Brain pericyte (primary cell): ENCODE results near the gene CPED1.
"Not testable (repeated sequence)": the region's sequence is repeated elsewhere in the genome, so short reads cannot be mapped to it uniquely, and the experiment has no call there.

Experiments
- DNase-seq: peaks from one replicate; pipeline ENCODE4 v3.0.0-alpha.2; 2012; ENCODE audit warnings: low read depth, low spot score

Gene CPED1

DNA sequence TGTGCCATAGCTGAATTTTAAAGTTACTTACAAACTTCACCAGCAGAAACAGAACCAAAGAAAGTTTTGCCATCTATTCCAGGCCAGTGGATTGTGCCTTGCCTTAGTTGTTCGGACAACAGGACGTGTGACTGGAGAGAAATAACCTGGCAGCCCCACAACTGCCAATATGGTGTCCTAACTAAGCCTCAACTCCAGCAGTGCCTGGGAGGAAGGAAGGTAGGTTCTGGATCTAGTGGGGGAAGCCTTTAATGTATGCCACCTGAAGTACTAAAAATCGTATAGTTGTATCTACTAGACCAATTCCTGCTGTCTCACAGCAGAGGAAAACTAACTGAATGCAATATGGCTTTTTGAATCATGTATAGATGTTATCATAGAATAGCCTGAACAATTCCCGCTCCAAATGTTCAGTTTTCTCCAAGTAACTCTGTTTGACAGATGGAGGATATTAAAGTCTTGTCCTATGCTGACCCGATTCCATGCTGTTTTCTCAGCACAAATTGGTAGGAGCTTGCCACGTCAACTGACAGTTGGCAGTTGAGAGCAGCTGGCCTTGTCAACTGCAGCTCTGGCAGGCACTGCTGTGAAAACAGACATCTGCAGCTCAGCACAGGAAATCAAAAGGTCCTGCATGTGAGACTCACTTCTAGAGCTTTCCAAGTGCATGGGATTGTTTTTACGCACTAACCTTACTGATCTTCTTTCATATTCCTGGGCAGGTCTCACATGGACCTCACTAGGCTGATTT lies 255.8 kb downstream of the CPED1 start:
- DNase-seq, result peak; percentile 81

DNA sequence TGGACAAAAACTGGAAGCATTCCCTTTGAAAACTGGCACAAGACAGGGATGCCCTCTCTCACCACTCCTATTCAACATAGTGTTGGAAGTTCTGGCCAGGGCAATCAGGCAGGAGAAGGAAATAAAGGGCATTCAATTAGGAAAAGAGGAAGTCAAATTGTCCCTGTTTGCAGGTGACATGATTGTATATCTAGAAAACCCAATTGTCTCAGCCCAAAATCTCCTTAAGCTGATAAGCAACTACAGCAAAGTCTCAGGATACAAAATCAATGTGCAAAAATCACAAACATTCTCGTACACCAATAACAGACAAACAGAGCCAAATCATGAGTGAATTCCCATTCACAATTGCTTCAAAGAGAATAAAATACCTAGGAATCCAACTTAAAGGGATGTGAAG lies 262.9 kb downstream of the CPED1 start:
- not testable (repeated sequence) for DNase-seq

DNA sequence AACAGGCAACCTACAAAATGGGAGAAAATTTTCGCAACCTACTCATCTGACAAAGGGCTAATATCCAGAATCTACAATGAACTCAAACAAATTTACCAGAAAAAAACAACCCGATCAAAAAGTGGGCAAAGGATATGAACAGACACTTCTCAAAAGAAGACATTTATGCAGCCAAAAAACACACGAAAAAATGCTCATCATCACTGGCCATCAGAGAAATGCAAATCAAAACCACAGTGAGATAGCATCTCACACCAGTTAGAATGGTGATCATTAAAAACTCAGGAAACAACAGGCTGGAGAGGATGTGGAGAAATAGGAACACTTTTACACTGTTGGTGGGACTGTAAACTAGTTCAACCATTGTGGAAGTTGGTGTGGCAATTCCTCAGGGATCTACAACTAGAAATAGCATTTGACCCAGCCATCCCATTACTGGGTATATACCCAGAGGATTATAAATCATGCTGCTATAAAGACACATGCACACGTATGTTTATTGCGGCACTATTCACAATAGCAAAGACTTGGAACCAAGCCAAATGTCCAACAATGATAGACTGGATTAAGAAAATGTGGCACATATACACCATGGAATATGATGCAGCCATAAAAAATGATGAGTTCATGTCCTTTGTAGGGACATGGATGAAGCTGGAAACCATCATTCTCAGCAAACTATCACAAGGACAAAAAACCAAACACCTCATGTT lies 264.2 kb downstream of the CPED1 start:
- DNase-seq, result not testable (repeated sequence)

DNA sequence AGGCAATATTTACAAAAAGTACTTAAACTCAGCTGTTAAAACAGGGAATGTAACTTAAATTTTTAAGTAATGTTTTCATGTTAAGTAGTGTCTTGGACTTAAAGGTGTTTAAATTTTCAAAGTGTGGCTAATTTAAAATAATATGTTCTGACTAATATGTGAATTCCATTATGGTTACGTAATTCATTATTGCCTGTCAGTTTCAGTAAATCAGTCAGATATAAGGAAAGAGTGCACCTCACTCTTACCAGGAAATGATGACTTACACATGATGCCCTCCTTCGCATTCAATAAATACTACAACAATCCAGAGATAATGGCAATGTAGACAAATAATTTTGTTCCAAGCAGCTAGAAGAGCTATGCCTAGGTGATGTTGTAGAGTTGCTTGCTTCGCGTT lies 271.3 kb downstream of the CPED1 start:
- no peak for DNase-seq

DNA sequence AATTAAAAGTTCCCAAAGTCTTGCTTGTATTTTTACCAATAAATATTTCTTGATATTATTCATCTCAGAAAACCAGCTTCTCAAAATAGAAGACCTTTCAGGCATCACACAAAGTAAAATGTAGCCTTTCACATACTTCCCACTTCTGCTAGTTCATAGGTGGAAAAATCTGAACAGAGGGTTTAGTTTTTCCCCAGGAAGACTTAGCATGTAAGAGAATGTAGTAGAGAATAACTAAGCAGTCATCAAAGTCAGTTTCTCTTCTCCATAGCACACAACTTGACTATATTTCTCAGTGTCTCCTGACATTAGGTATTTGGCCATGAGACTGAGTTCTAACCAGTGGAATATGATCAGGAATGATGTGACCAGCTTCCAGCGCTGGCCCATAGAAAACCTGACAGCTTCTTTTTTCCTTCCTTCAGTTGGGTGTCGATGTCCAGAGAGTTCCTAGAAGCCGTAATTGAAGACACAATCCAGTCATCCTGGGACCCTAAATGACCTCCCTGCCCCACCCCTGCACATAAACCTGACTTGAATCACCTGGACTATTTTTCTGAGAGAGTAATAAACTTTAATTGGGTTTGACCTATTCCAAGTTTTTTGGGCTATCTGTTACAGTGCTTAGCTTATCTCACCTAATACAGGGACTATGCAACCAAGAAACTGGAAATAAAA lies 272.8 kb downstream of the CPED1 start:
- DNase-seq, result no peak

DNA sequence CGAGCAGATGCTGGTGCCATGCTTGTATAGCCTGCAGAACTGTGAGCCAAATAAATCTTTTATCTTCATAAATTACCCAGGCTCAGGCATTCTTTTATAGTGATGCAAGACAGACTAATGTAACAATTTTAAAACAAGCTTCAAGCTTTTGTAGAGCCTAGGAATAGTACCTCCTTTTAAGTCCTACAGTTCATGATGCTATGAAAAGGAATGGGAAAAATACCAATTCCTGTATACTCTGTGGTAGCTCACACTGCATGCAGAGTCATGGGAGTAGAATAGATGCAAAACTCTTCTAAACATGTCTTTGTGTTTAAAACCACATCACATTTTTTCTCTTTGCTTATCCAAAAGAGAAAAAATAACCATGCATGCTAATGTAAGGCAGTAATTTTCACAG lies 273.7 kb downstream of the CPED1 start:
- DNase-seq, result no peak

DNA sequence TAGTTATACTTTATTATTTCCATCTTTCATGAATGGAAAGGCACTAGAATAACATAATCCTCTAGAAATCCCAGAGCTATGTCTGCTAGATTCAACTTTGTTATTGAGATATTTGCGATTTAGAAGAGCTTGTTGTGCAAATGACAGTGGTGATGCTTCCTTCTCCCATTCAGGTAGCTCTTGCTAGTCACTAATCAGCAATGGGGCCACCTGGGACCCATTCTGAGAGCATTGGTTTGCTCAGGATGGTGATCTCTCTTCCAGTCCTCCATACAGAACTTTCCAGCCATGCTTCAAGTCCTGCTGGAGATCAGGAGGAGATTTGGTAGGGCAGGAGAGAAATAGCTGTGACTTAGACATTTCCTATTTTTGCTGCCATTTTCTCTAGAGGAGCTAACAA lies 274.5 kb downstream of the CPED1 start:
- DNase-seq, result no peak

DNA sequence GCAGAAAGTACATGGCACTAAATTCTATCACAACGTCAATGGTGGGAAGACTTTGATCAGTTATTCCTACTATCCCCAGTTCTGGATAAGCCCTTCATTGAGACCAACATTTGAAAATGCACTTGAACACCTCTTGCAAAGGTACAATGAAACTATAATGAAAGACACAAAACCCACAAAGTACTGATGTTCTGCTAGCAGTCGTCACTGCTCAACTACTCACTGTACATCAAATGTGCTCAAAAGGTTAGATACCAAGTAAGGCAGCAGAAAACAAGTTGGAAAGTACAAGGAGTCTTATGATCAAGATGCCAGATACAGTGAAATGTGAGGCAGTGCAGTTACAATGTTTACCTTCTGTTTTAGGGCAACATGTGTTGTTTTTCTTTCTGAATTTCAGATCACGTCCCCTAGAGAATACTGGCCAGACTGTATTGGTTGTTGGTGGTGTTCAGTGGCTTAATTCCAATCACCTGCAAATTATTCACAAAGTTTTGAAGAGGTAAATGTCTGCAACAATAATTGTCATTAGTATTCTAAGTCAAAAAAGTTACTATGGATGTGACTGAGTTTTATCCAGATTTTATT lies 277.9 kb downstream of the CPED1 start:
- peak; percentile 62 for DNase-seq

DNA sequence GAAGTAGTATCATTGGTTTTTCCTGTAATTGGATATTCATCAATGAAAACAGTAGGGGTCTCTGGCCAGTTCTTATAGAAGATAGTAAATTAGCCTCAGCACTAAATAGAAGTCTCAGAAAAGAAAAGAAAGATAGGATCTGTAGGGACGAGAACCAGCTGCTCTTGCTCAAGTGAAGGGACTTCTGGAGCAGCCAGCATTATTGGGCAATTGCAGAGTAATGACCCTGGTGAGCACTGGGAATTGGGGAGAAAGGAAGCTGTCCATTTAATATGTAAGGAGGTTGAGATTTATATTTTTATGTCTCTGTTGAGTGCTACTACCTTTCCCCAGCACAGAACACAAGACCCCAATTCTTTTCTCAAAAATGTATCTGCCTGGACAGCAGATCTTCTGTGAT lies 279.1 kb downstream of the CPED1 start:
- no peak for DNase-seq

DNA sequence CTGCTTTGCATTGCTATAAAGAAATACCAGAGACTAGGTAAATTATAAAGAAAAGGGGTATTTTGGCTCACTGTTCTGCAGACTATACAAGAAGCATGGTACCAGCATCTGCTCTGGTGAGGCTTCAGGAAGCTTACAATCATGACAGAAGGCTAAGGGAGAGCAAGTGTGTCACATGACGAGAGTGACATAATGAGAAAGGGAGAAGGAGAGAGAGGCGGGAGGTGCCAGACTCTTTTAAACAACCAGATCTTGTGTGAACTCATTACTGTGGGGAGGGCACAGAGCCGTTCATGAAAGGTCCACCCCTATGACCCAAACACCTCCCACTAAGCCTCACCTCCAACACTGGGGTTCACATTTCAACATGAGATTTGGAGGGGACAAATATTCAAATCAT lies 281.3 kb downstream of the CPED1 start:
- DNase-seq, result no peak

DNA sequence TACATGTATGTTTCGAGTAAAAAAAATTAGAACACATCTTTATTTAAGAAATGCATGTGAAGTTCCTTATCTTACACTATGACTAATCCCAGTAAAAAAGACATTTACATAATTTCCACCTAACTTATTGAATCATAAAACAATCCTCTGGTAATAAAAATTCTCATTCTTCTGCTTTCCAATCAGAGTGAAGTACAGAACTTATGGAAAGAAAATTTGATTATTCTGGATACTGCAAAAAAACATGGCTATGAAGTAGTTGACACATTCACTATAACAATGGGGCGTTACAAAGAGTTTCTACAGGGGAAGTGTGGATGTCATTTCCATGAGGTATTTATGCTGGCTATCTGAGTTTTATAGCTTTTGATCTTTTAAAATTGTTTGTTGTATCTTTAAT lies 282.6 kb downstream of the CPED1 start:
- no peak for DNase-seq

DNA sequence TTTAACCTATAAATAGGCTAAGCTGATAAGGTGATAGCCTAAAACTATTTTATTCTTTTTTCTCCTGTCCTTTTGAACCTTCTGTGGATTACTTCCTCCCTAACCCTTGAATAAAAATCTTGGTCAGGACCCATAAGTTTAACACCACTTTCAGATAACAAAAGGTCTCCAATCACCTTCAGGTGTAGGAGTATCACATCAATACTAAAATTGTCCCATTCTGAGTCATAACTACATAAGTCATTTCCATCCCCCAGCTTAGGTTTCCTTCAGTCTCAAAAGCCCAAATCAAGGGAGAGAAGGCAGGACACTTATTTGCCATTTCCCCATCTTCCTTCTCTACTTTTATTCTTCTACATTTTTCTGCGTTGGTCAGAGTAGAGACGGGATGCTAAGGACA lies 283.4 kb downstream of the CPED1 start:
- DNase-seq, result no peak

DNA sequence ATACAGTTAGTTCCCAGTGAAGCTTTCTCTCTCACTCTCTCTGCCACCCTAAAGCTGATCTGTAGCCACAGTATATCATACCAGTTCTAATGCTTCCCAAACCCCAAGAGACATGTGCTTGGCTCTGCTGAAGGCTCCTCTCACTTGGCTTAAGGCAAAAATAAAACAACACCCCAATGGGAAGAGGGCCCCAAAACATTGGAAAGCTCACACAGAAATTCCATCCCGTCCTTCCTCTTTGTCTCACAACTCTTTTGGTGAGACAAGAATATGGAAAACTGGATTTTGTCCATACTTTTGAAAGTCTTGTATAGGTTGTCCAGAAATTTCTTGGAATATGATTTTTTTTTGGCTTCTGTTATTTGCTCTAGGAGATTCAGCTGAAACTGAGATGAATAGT lies 284.2 kb downstream of the CPED1 start:
- DNase-seq, result no peak

DNA sequence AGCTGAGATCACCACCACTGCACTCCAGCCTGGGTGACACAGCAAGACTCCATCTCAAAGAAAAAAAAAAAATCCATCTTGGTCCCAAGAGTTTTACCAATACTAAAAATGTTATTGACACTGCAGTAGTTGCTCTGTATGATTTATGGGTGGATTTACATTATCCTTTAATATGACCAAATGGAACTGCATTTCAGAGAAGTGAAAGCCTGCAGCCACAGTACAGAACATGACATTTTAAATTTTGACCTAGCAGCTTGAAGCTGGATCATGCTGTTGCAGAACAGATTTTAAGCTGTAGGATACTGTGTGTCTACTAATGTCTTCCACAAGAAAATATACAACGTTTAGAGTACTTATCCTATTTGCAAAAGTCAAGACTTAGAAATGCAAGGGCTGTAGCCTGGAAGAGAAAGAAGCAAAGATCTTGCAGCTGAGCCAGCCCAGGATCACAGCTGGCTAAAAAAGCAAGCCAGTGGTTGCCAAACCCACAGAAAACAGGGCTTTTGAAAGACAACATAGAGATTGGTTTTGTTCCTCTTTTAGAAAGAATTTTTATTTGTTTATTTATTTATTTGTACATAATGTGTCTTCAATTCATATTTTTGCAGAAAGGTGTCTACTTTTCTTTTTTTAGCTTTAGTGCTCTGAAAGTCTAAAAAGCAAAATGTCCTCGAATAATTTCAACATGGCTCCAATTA lies 285.1 kb downstream of the CPED1 start:
- DNase-seq, result peak; percentile 13

DNA sequence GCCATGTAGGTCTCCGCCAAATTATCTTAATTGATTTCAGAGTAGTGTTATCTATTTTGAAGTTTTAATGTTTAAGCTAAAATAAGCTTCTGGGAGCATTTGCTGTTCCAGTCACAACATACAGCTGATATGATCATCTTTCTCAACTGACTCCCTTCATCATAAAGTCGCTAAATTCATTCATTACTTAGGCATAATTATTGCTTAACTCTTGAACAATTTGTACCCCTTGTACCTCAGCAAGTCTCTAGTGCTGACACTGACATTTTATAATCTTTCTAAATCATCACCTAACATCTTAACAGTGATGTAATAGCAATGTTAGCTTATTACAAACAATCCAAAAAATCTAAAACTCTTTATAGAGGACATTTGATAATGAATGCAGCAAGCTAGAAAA lies 286.0 kb downstream of the CPED1 start:
- no peak for DNase-seq

DNA sequence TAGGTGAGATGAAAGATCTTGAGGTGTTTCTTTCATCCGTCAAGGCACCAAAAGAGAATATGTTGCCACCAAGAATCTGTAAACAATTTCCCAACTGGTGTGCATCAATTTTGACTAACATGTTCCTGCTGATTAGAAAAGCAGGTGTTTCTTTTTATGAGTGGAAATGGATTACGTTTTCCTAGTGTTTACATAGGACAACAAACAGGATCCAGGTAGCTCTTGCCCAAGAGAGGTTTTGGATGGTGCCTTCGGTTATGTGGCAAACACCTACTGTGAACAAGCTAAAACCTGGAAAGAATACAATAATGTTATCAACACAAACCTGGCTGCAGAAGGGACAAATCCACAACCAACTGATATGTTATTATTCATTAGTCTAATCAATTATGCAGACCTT lies 286.7 kb downstream of the CPED1 start:
- no peak for DNase-seq

DNA sequence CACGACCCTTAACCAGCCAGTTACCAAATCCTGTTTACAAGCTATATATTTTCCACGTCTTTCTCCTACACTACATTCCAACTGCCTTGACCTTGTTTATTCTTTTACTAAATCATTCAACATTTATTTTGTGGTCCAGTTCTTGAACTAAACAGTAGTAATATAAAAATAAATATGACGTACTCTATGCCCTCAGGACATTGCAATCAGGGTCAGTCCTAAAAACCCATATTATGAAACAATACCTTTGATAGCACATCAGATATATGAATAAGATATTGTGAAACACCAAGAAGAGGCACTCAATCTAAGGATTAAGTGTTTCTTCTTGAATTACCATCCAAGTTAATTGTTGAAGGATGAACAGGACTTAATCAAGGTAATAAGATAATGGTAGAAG lies 287.8 kb downstream of the CPED1 start:
- no peak for DNase-seq

DNA sequence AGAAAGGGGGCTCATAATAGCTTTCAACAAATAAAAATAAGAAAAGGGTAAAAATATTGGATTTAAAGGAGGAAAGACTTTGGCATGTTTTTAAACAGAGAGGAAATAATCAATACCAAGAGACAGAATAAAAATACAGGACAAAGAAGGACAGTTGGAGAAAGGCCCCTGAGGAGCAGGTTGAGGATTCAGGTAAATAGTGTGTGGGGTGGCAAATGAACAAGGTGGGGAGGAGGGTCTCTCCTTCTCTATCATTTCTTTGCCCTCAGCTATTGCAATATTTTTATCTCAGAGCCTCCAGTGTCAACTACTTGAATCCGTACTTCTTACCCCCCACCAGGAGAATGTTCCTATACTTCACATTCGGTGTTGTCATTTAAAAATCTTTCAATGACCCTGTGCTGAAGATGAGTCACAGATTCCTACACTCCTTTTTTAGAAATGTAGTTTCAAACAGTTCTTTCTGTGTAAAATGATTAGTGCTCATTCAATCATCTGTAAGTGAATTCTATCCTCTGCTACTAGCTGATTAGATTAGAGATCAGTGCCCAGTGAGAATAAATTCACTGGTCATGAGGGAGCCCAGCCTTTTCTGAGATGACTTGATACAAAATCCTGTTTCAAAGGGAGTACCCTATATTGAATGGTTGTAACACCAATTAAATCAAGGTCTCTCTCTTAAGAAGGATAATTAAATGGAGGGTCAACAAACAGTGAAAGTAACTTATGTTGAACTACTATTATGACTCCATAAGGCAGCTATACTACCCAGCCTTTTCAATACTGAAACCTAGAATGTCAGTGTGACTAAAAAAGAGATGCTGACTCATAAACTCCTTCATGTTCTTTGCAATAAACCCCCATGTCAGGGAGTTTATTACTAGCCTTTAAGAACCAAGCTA lies 289.9 kb downstream of the CPED1 start:
- DNase-seq, result peak; percentile 16

DNA sequence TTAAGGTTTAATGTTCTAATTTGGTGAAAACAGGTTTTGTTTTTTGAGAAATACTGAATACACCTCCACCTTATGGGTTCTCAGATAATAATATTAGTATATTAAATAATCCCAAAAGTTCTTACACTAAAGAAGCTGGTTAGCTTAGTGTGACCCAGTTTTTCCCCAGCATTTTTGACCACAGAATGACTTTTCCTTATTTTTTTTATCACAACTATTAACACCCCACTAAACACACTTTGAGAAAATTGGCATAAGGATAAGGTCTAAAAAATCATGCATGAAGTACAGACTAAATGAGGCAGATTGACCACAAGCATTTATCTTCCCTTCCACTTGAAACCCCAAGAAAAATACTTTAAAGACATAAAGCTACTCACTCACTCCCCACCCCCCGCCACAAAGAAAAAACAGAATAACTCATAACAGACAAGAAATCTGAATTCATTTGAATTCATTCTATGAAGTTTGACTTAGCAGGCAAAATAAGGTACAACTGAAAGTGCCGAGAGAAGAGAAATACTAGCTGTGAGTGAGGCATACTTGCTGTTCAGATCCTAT lies 290.6 kb downstream of the CPED1 start:
- no peak for DNase-seq

DNA sequence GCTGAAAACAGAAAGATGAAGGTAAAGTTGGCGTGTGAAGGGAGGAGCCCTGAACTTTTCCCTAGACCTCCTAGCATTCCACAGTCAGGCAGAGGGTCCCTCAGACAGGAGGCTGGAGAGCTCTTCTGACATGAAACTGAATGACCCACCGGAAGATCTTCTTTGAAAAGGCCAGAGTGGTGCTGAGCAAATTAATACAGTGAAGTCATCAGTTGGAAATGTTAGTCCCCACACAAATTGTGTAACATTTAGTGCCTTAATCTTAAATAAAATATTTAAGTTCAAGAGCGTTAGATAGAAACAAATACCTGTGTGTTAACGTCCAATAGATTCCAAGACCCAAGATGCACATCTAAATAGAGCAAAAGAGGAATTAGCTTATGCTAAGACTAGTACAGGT lies 291.3 kb downstream of the CPED1 start:
- no peak for DNase-seq
